Mesothelial cell of epicardium (in vitro differentiated cells): Measurements from ENCODE around the gene ENOX2. TPM values are rescaled to one million over a fixed set of nuclear protein-coding genes. Genes with fewer than 3 reads are reported as not detected.
"Not testable (repeated sequence)": the region's sequence is repeated elsewhere in the genome, so short reads cannot be mapped to it uniquely, and the experiment has no call there.

Experiments
- DNase-seq, 2 experiments: peaks; one replicate each; pipeline ENCODE4 v3.0.0; 2021; ENCODE audit warnings: low spot score in 2 of 2; ENCODE audit not compliant: unreplicated experiment in 2 of 2
- H3K27ac Mint-ChIP-seq: 2 replicates; pipeline ENCODE4 v1.8.0; 2021; ENCODE audit warnings: mixed read lengths
- H3K27me3 Mint-ChIP-seq: 2 replicates; pipeline ENCODE4 v1.8.0; 2021; ENCODE audit warnings: low read depth, mixed read lengths
- H3K36me3 Mint-ChIP-seq: 2 replicates; pipeline ENCODE4 v1.8.0; 2021; ENCODE audit warnings: mixed read lengths
- H3K4me1 Mint-ChIP-seq: 2 replicates; pipeline ENCODE4 v1.8.0; 2021; ENCODE audit warnings: mixed read lengths
- H3K4me3 Mint-ChIP-seq: 2 replicates; pipeline ENCODE4 v1.8.0; 2021; ENCODE audit warnings: mild to moderate bottlenecking, moderate library complexity, mixed read lengths
- H3K9me3 Mint-ChIP-seq: 2 replicates; pipeline ENCODE4 v1.8.0; 2021; ENCODE audit warnings: mixed read lengths
- CTCF ChIP-seq: fragments of 200-600 bp; sonication (generic); IDR thresholded peaks from one replicate; pipeline ENCODE4 v1.5.0; 2021; ENCODE audit warnings: antibody characterized with exemption; ENCODE audit not compliant: unreplicated experiment
- total RNA-seq: library from RNA; stranded (reverse); gene quantifications from 3 replicates; pipeline ENCODE4 v1.2.1, GENCODE V29; 2021

The ENOX2 gene
- total RNA-seq, 1 donor from 2014 or later, result 13.0 TPM

- Mint-ChIP-seq H3K4me1 (peaks cover 1% of the 10 kb centered on the region), H3K27me3 (peaks cover 10% of the 10 kb centered on the region), H3K27ac (no peak overlapping the region), H3K36me3 (no peaks in the 10 kb centered on the region), H3K9me3 (no peaks in the 10 kb centered on the region), H3K4me3 (no peak overlapping the region)
- TF ChIP-seq CTCF, result no peak
- no peak for DNase-seq
Observed at GRCh38 chrX:130714665-130715064, 188.3 kb downstream of the ENOX2 start.

GRCh38 chrX:130714135-130714534, 188.9 kb downstream of the ENOX2 start:
- Mint-ChIP-seq H3K27ac (no peak overlapping the region), H3K27me3 (peaks cover 10% of the 10 kb centered on the region), H3K36me3 (no peaks in the 10 kb centered on the region), H3K4me3 (no peak overlapping the region), H3K4me1 (peaks cover 1% of the 10 kb centered on the region), H3K9me3 (no peaks in the 10 kb centered on the region)
- DNase-seq, result no peak
- no peak for TF ChIP-seq CTCF

- H3K36me3 Mint-ChIP-seq, H3K4me3 Mint-ChIP-seq, DNase-seq: not testable (repeated sequence)
Observed at GRCh38 chrX:130709178-130709577, 193.8 kb downstream of the ENOX2 start.

GRCh38 chrX:130705591-130705990, 197.4 kb downstream of the ENOX2 start:
- H3K27me3 Mint-ChIP-seq, result no peaks in the 10 kb centered on the region
- no peak overlapping the region for H3K4me3 Mint-ChIP-seq
- TF ChIP-seq CTCF, result no peak
- H3K9me3 Mint-ChIP-seq, result no peaks in the 10 kb centered on the region
- no peak for DNase-seq
- peaks cover 2% of the 10 kb centered on the region for H3K4me1 Mint-ChIP-seq
- no peak overlapping the region for H3K27ac Mint-ChIP-seq
- H3K36me3 Mint-ChIP-seq, result no peaks in the 10 kb centered on the region

More at GRCh38 chrX:130709178-130709577, 193.8 kb downstream of the ENOX2 start:
- not testable (repeated sequence) for H3K27ac Mint-ChIP-seq, H3K27me3 Mint-ChIP-seq, H3K4me1 Mint-ChIP-seq, H3K9me3 Mint-ChIP-seq

- no peak overlapping the region for H3K27ac Mint-ChIP-seq
- no peak overlapping the region for H3K4me3 Mint-ChIP-seq
- DNase-seq, result no peak
Observed at GRCh38 chrX:130704053-130705038, 198.7 kb downstream of the ENOX2 start.

More at GRCh38 chrX:130704053-130705038, 198.7 kb downstream of the ENOX2 start:
- H3K4me1 Mint-ChIP-seq, result peaks cover 2% of the 10 kb centered on the region
- no peaks in the 10 kb centered on the region for H3K36me3 Mint-ChIP-seq
- H3K9me3 Mint-ChIP-seq, result no peaks in the 10 kb centered on the region
- TF ChIP-seq CTCF, result no peak
- no peaks in the 10 kb centered on the region for H3K27me3 Mint-ChIP-seq
